T-helper 1 cell treated with Interleukin-12 subunit alpha and Interleukin-12 subunit beta and Interleukin-4 antibody, amounts not matched to agents 30 μg/mL and 1 μg/mL, for 36 hours (primary cell): Measurements from ENCODE around the gene ZSCAN4.

ENCODE experiments used
- H3K27ac Mint-ChIP-seq: one replicate; pipeline ENCODE4 v1.8.0; 2021; ENCODE audit warnings: mild to moderate bottlenecking, mixed read lengths
- H3K27me3 Mint-ChIP-seq: one replicate; pipeline ENCODE4 v1.8.0; 2021; ENCODE audit warnings: low read depth, mixed read lengths
- H3K36me3 Mint-ChIP-seq: one replicate; pipeline ENCODE4 v1.8.0; 2021; ENCODE audit warnings: low read depth, mixed read lengths
- H3K4me1 Mint-ChIP-seq: one replicate; pipeline ENCODE4 v1.8.0; 2021; ENCODE audit warnings: low read depth, mixed read lengths
- H3K4me3 Mint-ChIP-seq: one replicate; pipeline ENCODE4 v1.8.0; 2021; ENCODE audit warnings: mild to moderate bottlenecking, moderate library complexity, mixed read lengths
- H3K9me3 Mint-ChIP-seq: one replicate; pipeline ENCODE4 v1.8.0; 2021; ENCODE audit warnings: mixed read lengths

The ZSCAN4 gene

DNA sequence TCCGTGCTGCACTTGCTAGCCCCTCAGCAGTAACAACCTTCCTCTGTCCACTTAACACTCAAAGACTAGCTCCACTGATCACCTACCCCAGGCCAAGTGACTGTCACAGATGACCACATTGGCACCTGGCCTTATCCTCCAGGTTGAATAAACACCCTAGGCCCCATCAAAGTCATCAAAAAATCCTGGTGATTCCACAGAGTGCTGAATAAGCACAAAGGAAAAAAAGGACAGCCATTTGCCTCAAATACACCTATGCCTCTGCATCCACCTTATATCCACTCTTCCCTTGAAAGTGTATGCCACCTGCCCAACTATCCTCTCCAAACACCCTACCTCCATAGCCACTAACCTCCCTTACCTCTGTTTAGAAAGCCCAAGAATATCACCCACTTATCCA is 37.6 kb downstream of the ZSCAN4 start:
- Mint-ChIP-seq H3K4me1 (peaks cover 14% of the 10 kb centered on the region), H3K36me3 (peaks cover 57% of the 10 kb centered on the region), H3K9me3 (peaks cover 72% of the 10 kb centered on the region), H3K27ac (no peak overlapping the region), H3K4me3 (no peak overlapping the region), H3K27me3 (no peaks in the 10 kb centered on the region)

DNA sequence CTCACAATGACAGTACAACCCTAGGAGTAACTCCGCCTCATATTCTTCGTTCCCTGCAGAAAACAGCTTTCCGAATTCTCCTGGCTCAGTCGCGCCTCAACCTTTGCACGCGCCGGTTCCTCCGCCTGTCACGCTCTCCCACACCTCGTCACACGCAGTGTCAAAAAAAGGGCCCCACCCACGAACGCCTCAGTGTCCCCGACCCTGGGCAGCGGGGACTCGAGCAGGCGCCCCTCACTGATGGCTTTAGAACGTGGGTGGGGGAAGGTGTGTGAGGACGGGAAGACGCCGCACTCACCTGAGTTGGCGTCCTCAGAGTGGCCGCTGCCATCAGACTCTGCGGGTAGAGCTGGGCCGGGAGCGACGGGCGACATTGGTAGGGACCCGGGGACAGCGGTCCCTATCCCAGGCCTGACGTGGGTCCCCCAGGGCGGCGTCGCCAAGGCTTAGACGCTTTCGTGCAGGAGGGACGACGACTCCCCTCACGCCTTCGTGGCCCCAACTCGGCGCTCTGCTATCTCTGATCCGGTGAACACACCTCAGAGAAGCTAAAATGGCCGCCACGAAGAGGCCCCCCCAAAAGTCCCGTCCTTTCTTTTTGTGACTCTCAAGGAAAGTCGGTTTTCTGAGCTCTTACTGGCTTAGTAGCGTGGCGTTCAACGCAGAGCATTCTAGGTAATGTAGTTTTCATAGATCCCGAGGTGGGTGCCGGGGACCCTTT is 40.1 kb downstream of the ZSCAN4 start, which contains the start of gene ZNF154:
ZNF154 (minus strand) TSS at position 564 of the 721 bp plus-strand sequence; CDS start at position 331, 233 bp downstream.
- H3K27me3 Mint-ChIP-seq = no peaks in the 10 kb centered on the region
- peak within 1 kb of the TSS; percentile 85 for H3K4me3 Mint-ChIP-seq
- peaks cover 69% of the 10 kb centered on the region for H3K9me3 Mint-ChIP-seq
- peaks cover 39% of the 10 kb centered on the region for H3K36me3 Mint-ChIP-seq
- H3K27ac Mint-ChIP-seq = peak within 1 kb of the TSS; percentile 88
- H3K4me1 Mint-ChIP-seq = peaks cover 14% of the 10 kb centered on the region

DNA sequence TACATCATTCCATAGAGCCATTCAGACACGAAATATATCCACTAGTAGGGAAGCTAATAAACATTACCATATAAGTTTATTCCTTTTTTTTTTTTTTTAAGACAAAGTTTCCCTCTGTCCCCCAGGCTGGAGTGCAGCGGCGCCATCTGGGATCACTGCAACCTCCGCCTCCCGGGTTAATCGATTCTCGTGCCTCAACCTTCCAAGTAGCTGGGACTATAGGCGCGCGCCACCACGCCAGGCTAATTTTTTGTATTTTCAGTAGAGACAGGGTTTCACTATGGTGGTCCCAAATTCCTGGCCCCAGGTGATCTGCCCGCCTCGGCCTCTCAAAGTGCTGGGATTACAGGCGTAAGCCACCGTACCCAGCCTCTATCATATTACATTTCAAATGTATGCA is 40.9 kb downstream of the ZSCAN4 start:
- Mint-ChIP-seq H3K4me3 (peak overlapping the region; percentile 85), H3K27me3 (no peaks in the 10 kb centered on the region), H3K9me3 (peaks cover 68% of the 10 kb centered on the region), H3K36me3 (peaks cover 33% of the 10 kb centered on the region), H3K27ac (no peak overlapping the region), H3K4me1 (peaks cover 14% of the 10 kb centered on the region)

DNA sequence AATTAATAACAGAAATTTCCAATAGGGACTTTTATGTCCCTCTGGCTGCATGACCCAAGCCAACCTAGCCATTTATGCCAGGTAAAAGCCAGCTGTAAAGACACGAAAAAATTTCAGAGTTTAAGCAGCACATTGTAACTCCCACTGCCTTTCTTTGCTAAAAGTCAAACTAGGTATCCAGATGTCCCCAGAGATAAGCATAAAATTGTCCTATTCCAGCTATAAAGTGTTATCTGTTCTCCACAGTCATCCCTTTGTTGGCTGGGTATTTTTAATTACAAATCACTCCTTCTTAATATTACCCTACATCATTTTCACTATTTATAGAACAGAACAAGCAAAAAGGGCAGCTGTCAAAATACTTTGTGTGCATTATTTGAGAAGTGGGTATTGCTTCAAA is 43.5 kb downstream of the ZSCAN4 start:
- Mint-ChIP-seq H3K36me3 (peaks cover 25% of the 10 kb centered on the region), H3K4me3 (no peak overlapping the region), H3K27ac (no peak overlapping the region)

DNA sequence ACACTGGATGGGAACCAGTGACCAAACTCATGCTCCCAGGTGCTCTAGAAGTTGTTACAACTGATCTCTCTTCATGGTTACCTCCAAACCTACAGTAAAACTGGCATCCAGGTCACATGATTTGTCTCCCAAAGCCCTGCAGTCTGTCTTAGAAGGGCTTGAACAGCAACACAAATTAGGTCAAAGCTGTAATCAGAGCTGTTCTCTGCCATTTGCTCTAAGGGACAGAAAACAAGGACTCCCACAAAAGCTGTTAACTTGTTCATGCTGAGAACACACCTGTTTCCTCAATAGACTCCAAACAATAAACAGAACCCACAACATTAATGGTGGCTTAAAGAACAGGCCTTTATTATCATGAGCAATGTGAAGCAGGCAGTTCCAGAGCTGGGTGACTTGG is 50.7 kb downstream of the ZSCAN4 start:
- Mint-ChIP-seq H3K4me3 (no peak overlapping the region), H3K27ac (no peak overlapping the region), H3K9me3 (peaks cover 80% of the 10 kb centered on the region)

More for the DNA sequence above, 43.5 kb downstream of the ZSCAN4 start:
- peaks cover 67% of the 10 kb centered on the region for H3K9me3 Mint-ChIP-seq
- H3K27me3 Mint-ChIP-seq = no peaks in the 10 kb centered on the region
- H3K4me1 Mint-ChIP-seq = peaks cover 14% of the 10 kb centered on the region

DNA sequence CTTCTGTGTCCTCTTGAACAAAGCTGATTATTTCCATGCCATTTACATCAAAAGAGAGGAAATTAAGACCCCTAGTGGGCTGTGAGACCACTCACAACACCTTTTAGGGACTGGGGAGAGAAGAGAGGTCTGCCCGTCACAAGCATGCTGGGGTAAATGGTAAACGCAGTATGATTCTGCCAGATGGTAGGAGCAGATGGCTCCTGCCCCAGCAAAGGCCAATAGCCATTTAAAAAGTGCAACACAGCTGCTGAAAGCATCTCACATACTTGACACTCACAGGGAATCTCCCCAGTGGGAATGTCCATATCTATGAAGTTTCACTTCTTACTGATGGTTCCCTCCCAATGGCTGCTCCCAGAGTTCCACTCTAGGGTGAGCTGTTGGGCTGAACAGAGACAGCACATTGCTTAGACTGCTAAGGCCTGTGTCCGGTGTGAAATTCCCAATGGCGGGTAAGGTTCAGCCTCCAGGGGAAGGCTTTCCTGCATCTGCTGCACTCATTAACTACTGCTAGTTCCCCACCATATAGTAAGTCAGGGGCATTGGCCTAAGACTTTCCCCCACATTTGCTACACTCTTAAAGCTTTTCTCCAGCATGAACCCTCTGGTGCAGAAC is 51.3 kb downstream of the ZSCAN4 start:
- H3K36me3 Mint-ChIP-seq = peaks cover 73% of the 10 kb centered on the region
- peaks cover 79% of the 10 kb centered on the region for H3K9me3 Mint-ChIP-seq
- H3K27me3 Mint-ChIP-seq = no peaks in the 10 kb centered on the region
- no peak overlapping the region for H3K4me3 Mint-ChIP-seq
- no peak overlapping the region for H3K27ac Mint-ChIP-seq
- H3K4me1 Mint-ChIP-seq = peaks cover 5% of the 10 kb centered on the region

More for the DNA sequence above, 50.7 kb downstream of the ZSCAN4 start:
- H3K4me1 Mint-ChIP-seq = peaks cover 4% of the 10 kb centered on the region
- H3K36me3 Mint-ChIP-seq = peaks cover 68% of the 10 kb centered on the region
- no peaks in the 10 kb centered on the region for H3K27me3 Mint-ChIP-seq

DNA sequence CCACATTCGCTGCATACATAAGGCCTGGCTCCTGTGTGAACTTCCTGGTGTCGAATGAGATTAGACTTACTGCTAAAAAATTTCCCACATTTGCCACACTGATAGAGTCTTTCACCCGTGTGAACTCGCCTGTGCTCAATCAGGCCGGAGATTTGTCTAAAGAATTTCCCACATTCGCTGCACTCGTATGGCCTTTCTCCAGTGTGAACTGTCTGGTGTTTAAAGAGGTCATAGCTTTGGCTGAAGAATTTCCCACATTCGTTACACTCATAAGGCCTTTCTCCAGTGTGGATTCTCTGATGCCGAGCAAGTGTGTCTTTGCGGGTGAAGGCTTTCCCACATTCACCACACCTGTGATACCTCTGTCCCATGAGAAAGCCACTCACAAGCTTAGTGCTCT is 52.1 kb downstream of the ZSCAN4 start:
- H3K9me3 Mint-ChIP-seq = peaks cover 75% of the 10 kb centered on the region
- H3K4me1 Mint-ChIP-seq = peaks cover 5% of the 10 kb centered on the region
- H3K36me3 Mint-ChIP-seq = peaks cover 71% of the 10 kb centered on the region
- no peak overlapping the region for H3K4me3 Mint-ChIP-seq
- no peaks in the 10 kb centered on the region for H3K27me3 Mint-ChIP-seq
- no peak overlapping the region for H3K27ac Mint-ChIP-seq
